ENCODE measurements around the gene HDAC7.

- TF ChIP-seq ISL1 (CRISPR knock-in tag; IDR thresholded peaks at IDR 0.05) (no peak), SNAI2 (CRISPR knock-in tag; IDR thresholded peaks at IDR 0.05) (no peak), RARB (CRISPR knock-in tag; IDR thresholded peaks at IDR 0.05) (no peak)
Measured at GRCh38 chr12:47829584-47829983, 9.9 kb upstream of the HDAC7 start.
